NCI-H1105 treated with DMSO at 0.1 percent for 48 hours (cell line): ENCODE measurements around the gene STEAP2.

Experiments used
- DNase-seq: peaks from one replicate; lab custom pipeline; 2025; lab: John Stamatoyannopoulos, UW

STEAP2 gene

GRCh38 chr7:90272242-90272641 is 60.7 kb downstream of the STEAP2 start:
- no peak for DNase-seq

DNA sequence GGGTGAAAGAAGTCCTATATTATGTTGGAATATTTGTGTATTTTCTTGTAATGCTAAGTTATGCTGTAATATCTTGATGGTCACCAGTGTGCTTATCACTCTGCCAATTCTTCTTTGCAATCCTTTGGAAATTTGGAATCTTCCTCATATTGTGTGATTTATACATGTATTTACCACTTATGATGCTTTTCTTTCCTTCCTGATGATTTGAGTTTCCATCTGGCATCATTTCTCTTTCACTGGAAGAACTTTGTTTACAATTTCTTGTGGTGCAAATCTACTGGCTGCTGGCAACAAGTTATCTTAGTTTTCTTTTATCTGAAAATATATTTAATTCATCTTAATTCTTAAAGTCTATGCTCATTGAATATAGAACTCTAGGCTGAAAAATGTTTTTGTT is 62.6 kb downstream of the STEAP2 start:
- DNase-seq = no peak

- no peak for DNase-seq
These were observed 64.6 kb downstream of the STEAP2 start for GRCh38 chr7:90276033-90276728.
